Mesenteric fat pad (tissue), 1 donor: ENCODE results near the gene SCMH1. TPM values are rescaled to one million over a fixed set of nuclear protein-coding genes. Genes with fewer than 3 reads are reported as not detected.

Source experiments
- DNase-seq: peaks from one replicate; pipeline ENCODE4 v3.0.0-alpha.2; 2020; ENCODE audit warnings: low spot score
- total RNA-seq: library from RNA; stranded (reverse); fragmentation: NEBNext Ultra II Directional; extraction: Animal tissue kit (Norgen Biotek cat#: 25700); gene quantifications from one replicate; pipeline ENCODE4 v1.2.1, GENCODE V29; 2021
- donor health status: DM: yes; HTN: yes; CAD: no.

The SCMH1 gene
- total RNA-seq, 1 donor from 2014 or later: 35.8 TPM

- no peak for DNase-seq
Measured at GRCh38 chr1:41006942-41007865, 234.9 kb downstream of the SCMH1 start.

DNA sequence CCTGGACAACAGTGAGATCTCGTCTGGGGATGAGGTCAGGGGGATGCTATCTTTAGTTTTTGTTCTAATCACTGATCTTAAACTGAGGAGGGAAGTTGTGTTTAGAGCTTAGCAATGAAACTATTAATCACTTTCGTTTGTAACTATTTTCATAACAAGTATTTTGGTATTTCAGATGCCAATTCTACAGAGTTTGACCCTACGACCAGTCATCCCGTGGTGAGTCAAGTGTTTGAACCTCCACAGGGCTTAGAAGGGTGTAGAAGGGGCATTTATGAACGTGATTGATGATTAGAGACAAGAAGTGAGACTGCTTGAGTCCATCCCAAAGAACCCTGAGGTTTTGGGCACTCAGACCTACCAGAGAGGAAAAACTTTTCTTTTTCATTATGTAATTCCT is 236.2 kb downstream of the SCMH1 start:
- DNase-seq: no peak

DNA sequence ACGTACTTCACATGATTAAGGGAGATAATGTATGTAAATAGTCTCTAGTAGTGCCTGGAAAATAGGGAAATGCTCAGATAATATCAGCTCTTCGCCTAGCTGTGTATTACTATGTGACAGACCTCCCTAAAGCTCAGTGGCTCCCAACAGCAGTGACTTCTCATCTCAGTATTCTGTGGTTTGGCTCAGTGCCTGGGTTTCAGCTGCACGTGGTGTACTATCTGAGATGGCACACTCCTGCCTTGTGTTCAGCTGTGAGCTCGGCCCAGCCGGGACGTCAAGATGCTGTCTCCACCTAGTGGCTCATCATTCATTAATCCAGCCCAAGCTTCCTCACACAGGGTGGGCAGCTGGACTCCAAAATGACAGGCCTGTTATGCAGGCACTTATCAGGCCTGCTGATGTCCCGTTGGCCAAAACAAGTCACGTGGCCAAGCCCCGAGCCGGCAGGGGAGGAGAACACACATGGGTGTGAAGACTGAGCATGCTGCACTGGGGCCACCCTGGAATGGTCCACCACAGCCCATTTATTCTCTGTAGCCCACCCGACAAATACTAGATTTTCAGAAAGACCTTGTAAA is 238.4 kb downstream of the SCMH1 start:
- DNase-seq: no peak

DNA sequence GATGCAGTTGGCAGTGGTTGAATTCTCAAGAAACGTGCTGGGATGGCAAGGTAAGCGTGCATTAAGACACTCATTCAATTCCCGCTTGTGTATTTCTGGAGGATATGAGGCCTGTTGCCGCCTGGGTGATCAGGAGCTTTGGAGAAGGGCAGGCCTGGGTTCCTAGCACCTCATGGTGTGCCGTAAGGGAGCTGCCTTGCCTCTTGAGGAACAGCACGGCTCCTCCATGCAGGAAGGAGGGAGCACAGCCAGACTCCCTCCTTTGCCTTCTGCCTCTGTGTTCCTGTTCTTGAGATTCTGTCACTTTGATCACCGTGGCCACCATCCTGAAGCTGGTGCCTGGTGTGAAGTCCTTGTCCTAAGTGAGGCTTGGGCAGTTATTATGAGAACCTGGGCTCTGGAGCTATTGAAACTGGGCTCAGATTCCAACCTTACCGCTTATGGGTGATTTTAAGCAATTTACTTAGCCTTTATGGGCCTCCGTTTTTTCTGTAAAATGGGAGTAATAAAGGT is 238.9 kb downstream of the SCMH1 start:
- DNase-seq: no peak

GRCh38 chr1:40998668-40999067 is 243.4 kb downstream of the SCMH1 start:
- no peak for DNase-seq

GRCh38 chr1:40997096-40997495 is 245.0 kb downstream of the SCMH1 start:
- DNase-seq: no peak

DNA sequence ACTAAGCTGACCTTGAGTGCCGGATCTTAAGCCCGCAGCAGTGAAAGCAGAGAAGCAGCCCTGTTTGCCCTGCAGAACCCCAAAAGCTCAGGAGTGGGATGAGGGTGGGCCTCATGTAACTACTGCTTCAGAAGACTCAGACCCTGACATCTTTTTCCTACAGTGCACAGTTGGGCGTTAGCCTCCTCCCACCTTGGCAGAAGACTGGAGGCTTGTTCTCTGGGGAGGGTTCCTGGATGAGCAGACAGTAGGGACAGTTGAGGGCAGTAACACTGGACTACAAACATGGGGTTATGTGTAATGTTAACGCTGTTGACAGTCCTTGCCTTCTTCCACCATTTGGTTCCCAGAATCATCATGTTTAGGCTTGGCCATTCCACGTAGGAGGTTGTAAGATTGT is 253.0 kb downstream of the SCMH1 start:
- DNase-seq: no peak

- no peak for DNase-seq
Measured at GRCh38 chr1:40988280-40988679, 253.8 kb downstream of the SCMH1 start.

DNA sequence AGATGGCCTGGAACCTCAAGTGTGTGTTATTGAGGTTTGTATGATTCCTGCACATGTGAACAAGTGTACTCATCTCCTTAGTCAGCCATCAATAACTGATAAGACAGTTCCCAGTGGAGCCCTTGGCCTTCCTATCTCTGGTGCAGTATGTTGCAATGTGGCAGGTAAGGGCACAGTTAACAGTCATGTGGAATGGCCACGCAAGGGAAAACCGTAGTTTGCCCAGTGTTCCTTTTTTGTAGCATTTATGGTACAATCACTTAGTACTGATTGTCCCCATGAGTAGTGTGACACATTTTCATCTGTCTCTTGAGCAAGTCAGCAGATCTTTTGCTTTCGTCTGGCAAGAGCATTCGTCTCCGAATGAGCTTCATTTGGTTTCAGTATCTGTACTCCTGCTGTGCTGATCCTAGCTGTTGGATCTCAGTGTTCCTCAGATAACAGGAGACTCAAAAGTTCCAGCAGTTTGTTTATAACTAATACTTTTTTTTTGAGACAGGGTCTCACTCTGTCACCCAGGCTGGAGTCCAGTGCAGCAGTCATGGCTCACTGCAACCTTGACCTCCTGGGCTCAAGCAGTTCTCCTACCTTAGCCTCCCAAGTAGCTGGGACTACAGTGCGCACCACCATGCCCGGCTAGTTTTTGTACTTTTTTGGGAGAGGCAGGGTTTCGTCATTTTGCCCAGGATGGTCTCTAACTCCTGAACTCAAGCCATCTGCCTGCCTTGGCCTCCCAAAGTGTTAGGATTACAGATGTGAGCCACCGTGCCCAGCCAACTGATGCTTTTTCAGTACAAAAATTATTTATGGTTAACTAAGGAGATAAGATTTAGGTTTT is 254.4 kb downstream of the SCMH1 start:
- DNase-seq: no peak

DNA sequence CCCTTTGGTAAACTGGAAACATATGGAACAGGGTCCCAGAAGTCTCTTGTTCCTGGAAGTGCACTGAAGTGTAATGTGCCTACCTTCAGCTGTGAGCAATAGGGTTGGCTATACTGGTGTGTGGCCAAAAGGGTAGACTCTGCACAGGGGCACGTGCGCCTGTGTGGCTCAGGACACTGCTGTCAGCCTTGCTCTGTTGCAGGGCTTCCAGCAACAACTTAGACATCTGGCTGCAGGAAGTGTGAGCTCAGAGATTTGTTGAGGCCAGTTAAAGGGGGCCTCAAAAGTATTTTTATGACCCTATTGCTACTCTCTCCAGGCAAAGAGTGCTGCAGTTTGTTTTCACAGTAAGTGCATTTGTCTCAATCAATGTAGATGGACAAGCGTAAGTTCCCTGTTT is 255.2 kb downstream of the SCMH1 start:
- no peak for DNase-seq

GRCh38 chr1:40986328-40986783 is 255.8 kb downstream of the SCMH1 start:
- no peak for DNase-seq

GRCh38 chr1:40985875-40986274 is 256.2 kb downstream of the SCMH1 start:
- no peak for DNase-seq

GRCh38 chr1:40985161-40985560 is 256.9 kb downstream of the SCMH1 start:
- DNase-seq: no peak

GRCh38 chr1:40984531-40984930 is 257.6 kb downstream of the SCMH1 start:
- no peak for DNase-seq

DNA sequence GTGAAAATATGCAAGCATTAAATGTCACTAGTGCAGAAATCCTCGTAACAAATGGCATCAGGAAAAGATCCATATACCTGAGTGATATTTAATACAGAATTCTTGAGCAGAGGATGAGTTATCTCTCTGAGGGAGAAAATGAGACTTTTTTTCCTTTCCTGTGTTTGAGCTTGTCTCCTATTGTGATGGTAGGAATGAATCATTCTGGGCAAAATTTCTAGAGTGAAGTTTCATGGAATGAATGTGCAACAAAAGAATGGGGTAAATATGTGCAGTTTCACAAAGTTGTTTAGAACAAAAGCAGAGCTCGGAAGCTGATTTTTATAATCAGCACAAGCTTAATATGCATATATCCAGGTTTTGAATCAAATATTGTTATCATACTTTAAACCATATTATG is 258.0 kb downstream of the SCMH1 start:
- no peak for DNase-seq

DNA sequence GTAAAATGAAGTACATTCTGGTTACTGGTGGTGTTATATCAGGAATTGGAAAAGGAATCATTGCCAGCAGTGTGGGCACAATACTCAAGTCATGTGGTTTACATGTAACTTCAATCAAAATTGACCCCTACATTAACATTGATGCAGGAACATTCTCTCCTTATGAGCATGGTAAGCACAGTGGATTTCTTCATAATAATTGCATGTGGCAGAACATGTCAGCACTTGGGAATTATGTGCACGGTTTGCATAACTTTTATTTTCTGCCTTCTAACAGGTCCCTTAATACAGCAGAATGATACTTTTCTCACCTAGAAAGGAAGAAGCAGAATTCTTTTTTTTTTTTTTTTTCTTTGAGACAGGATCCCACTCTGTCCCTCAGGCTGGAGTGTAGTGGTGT is 258.8 kb downstream of the SCMH1 start:
- DNase-seq: no peak

DNA sequence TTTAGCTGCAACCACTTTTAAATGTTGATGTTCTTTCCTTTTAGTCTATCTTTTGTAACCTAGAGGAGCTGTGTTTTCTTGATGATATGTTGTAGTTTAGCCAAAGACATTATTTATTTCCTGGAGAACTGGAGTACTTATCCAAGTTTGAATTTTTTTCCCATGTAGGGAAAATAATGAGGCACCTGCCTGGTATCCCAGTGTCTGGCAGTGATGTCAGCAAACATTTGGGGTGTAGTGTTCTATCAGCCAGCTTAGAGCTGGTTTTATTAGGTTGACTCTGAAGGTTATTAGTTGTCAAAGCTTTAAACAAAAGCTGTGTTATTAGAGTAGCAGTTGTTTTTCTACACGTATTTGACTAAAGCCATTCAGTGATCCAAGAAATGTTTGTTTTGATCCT is 259.4 kb downstream of the SCMH1 start:
- DNase-seq: no peak

- no peak for DNase-seq
Measured at GRCh38 chr1:40981691-40982448, 260.2 kb downstream of the SCMH1 start.

DNA sequence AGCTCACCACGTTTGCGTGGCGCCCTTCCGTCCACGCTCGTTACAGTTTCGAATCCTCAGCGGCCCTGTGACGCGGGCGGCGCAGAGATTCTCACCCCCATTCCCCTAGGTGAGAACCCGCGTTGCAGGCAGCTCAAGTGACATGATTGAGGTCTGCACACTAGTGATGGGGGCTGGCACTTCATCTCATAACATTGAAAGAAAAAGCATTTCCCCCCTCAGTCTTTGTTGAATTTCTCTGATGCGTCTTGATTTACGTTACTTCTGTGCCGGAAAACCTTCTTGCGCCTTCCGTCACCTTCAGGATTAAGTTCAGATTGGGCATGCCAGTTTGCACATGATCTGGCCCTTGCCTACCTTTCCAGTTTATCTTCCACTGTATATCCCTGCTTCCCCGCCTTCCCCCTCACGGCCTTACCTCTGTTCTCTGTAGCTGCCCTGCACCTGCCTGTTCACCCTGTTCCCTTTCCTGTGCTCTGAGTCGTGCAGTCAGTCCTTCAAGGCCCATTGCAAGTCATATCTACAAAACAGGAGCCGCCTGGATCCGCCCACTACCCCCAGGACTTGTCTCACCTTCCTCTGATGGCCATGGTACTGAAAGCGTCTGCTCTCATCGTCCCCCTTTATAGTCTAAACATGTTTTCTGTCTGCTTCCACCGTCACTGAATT is 261.5 kb downstream of the SCMH1 start:
- no peak for DNase-seq

GRCh38 chr1:40980068-40980452 is 262.0 kb downstream of the SCMH1 start:
- DNase-seq: no peak
